HepG2 (cell line): Measurements from ENCODE around the gene C14orf119. TPM values are rescaled to one million over a fixed set of nuclear protein-coding genes. Genes with fewer than 3 reads are reported as not detected.

Experiments
- BRD4 ChIP-seq: sonication (generic); formaldehyde crosslinking; IDR thresholded peaks from 2 replicates; pipeline ENCODE4 v1.4.0; 2020; ENCODE audit warnings: missing genetic modification reagents
- CREM ChIP-seq, 2 experiments: sonication (generic) in 1 of 2; formaldehyde crosslinking in 1 of 2; IDR thresholded peaks; 2 replicates each; pipeline versions ENCODE4 v1.4.0 to v1.6.1; 2016 to 2020; ENCODE audit warnings: antibody characterized with exemption in 1 of 2, mild to moderate bottlenecking in 1 of 2, missing genetic modification reagents in 1 of 2
- CTCF ChIP-seq: sonication (generic); formaldehyde crosslinking; IDR thresholded peaks from 2 replicates; pipeline ENCODE4 v1.5.0; 2020; ENCODE audit warnings: mild to moderate bottlenecking, missing genetic modification reagents, moderate library complexity
- HOXA3 ChIP-seq: sonication (generic); formaldehyde crosslinking; IDR thresholded peaks from 2 replicates; pipeline ENCODE4 v1.5.0; 2020; ENCODE audit warnings: missing genetic modification reagents
- PAF1 ChIP-seq: IDR thresholded peaks from 2 replicates; pipeline ENCODE4 v1.6.1; 2016; ENCODE audit warnings: missing genetic modification reagents, missing compliant biosample characterization
- PRDM4 ChIP-seq: sonication (generic); formaldehyde crosslinking; IDR thresholded peaks from 2 replicates; pipeline ENCODE4 v1.9.0; 2021; ENCODE audit warnings: missing genetic modification reagents, borderline replicate concordance
- RBM39 ChIP-seq: fragments of 200-400 bp; formaldehyde crosslinking; IDR thresholded peaks from one replicate; pipeline ENCODE4 v1.6.1; 2018; ENCODE audit warnings: antibody characterized with exemption, mild to moderate bottlenecking, low read depth, low read length; ENCODE audit not compliant: poor library complexity, severe bottlenecking
- SIX4 ChIP-seq: sonication (generic); formaldehyde crosslinking; IDR thresholded peaks from 2 replicates; pipeline ENCODE4 v1.4.0; 2020; ENCODE audit warnings: missing genetic modification reagents
- SP140L ChIP-seq: sonication (generic); formaldehyde crosslinking; IDR thresholded peaks from 2 replicates; pipeline ENCODE4 v1.4.0; 2020; ENCODE audit warnings: missing genetic modification reagents, borderline replicate concordance
- THAP11 ChIP-seq: IDR thresholded peaks from 2 replicates; pipeline ENCODE4 v1.6.1; 2016; ENCODE audit warnings: missing biosample characterization, missing genetic modification reagents
- ZNF143 ChIP-seq: sonication (generic); formaldehyde crosslinking; IDR thresholded peaks from 2 replicates; pipeline ENCODE4 v1.4.0; 2020; ENCODE audit warnings: missing genetic modification reagents
- ZNF282 ChIP-seq: fragments of 450-650 bp; IDR thresholded peaks from 2 replicates; pipeline ENCODE4 v1.6.1; 2018; ENCODE audit not compliant: partially characterized antibody
- ZNF34 ChIP-seq: sonication (generic); formaldehyde crosslinking; IDR thresholded peaks from 2 replicates; pipeline ENCODE4 v1.4.0; 2020; ENCODE audit warnings: mild to moderate bottlenecking, missing genetic modification reagents, borderline replicate concordance
- ZNF367 ChIP-seq: sonication (generic); formaldehyde crosslinking; IDR thresholded peaks from 2 replicates; pipeline ENCODE4 v1.4.0; 2020; ENCODE audit warnings: missing genetic modification reagents, borderline replicate concordance
- ZNF558 ChIP-seq: sonication (generic); formaldehyde crosslinking; IDR thresholded peaks from 2 replicates; pipeline ENCODE4 v1.9.0; 2022; ENCODE audit warnings: mild to moderate bottlenecking, missing genetic modification reagents, borderline replicate concordance
- ZNF572 ChIP-seq: sonication (generic); formaldehyde crosslinking; IDR thresholded peaks from 2 replicates; pipeline ENCODE4 v1.5.1; 2020; ENCODE audit warnings: mild to moderate bottlenecking, missing genetic modification reagents
- ZNF644 ChIP-seq: IDR thresholded peaks from 2 replicates; pipeline ENCODE4 v1.6.1; 2016; ENCODE audit warnings: low read depth
- ZNF687 ChIP-seq: sonication (generic); formaldehyde crosslinking; IDR thresholded peaks from 2 replicates; pipeline ENCODE4 v1.5.1; 2020; ENCODE audit warnings: mild to moderate bottlenecking, missing genetic modification reagents, moderate library complexity
- ZNF7 ChIP-seq: IDR thresholded peaks from 2 replicates; pipeline ENCODE4 v1.6.1; 2016; ENCODE audit warnings: missing biosample characterization, missing genetic modification reagents
- ZNF878 ChIP-seq: sonication (generic); formaldehyde crosslinking; IDR thresholded peaks from 2 replicates; pipeline ENCODE4 v1.8.1; 2023; ENCODE audit warnings: mild to moderate bottlenecking, missing genetic modification reagents, moderate library complexity
- polyA plus RNA-seq, 8 experiments: library from polyadenylated mRNA; depleted of rRNA in 3 of 8; stranded (reverse) in 7 of 8; unstranded in 1 of 8; fragments of >200 nt; fragmentation: Illumina TruSeq in 4 of 8; extraction: Trizol in 4 of 8; gene quantifications; 2 replicates each; pipeline versions ENCODE4 v1.2.1 to v1.2.3, GENCODE V29; 2011 to 2016; ENCODE audit warnings: low read depth in 4 of 8, missing spikeins in 1 of 8, mixed read lengths in 1 of 8; ENCODE audit not compliant: insufficient read depth in 1 of 8
- total RNA-seq, 5 experiments: library from RNA; depleted of rRNA; stranded (reverse); fragments of >200 nt; fragmentation: Illumina TruSeq; extraction: Trizol; gene quantifications; 2 replicates each; pipeline ENCODE4 v1.2.3, GENCODE V29; 2016; ENCODE audit warnings: low read depth in 1 of 5
- TF ChIP-seq, protein P1 (sequence below): sonication (generic); formaldehyde crosslinking; IDR thresholded peaks from 2 replicates; pipeline ENCODE4 v1.8.0; 2023; ENCODE audit warnings: mild to moderate bottlenecking, missing genetic modification reagents

The C14orf119 gene
- total and polyA plus RNA-seq, 2 of the 13 experiments (the other 11 are each of a cell fraction or from before 2014, with no cell fraction given): 117 to 206 TPM

GRCh38 chr14:23104591-23105347 is 9.5 kb downstream of the C14orf119 start, which contains the start of gene CIROP (continued):
- TF ChIP-seq SP140L (CRISPR knock-in tag) (no peak), ZNF367 (CRISPR knock-in tag) (no peak), CTCF (CRISPR knock-in tag) (no peak), PRDM4 (CRISPR knock-in tag) (no peak), ZNF282 (no peak), ZNF143 (CRISPR knock-in tag) (0 out of 2 replicates have a peak, but pooled peaks have one; percentile 29), ZNF644 (CRISPR knock-in tag) (no peak), RBM39 (no peak), BRD4 (CRISPR knock-in tag) (no peak), ZNF572 (CRISPR knock-in tag) (peak; percentile 61; the same call in 1 of the 2 replicates), ZNF7 (no peak), ZNF878 (no peak), PAF1 (CRISPR knock-in tag) (no peak), ZNF687 (CRISPR knock-in tag) (peak; percentile 32; the same call in 1 of the 2 replicates), HOXA3 (peak; percentile 16; the same call in 1 of the 2 replicates), ZNF558 (CRISPR knock-in tag) (no peak), THAP11 (CRISPR knock-in tag) (no peak), CREM (IDR thresholded peaks at IDR 0.05) (no peak), CREM (CRISPR knock-in tag; IDR thresholded peaks at IDR 0.05) (0 out of 2 replicates have a peak, but pooled peaks have one; percentile 6), ZNF34 (CRISPR knock-in tag) (no peak), SIX4 (CRISPR knock-in tag) (no peak)
- TF ChIP-seq, protein P1, sequence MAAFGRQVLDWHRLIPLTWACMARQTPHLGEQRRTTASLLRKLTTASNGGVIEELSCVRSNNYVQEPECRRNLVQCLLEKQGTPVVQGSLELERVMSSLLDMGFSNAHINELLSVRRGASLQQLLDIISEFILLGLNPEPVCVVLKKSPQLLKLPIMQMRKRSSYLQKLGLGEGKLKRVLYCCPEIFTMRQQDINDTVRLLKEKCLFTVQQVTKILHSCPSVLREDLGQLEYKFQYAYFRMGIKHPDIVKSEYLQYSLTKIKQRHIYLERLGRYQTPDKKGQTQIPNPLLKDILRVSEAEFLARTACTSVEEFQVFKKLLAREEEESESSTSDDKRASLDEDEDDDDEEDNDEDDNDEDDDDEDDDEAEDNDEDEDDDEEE: no peak
